ENCODE measurements around the gene GALNT10.
A peak's percentile ranks its signal among the peaks of the same experiment; 100 is the strongest.

The GALNT10 gene

DNA sequence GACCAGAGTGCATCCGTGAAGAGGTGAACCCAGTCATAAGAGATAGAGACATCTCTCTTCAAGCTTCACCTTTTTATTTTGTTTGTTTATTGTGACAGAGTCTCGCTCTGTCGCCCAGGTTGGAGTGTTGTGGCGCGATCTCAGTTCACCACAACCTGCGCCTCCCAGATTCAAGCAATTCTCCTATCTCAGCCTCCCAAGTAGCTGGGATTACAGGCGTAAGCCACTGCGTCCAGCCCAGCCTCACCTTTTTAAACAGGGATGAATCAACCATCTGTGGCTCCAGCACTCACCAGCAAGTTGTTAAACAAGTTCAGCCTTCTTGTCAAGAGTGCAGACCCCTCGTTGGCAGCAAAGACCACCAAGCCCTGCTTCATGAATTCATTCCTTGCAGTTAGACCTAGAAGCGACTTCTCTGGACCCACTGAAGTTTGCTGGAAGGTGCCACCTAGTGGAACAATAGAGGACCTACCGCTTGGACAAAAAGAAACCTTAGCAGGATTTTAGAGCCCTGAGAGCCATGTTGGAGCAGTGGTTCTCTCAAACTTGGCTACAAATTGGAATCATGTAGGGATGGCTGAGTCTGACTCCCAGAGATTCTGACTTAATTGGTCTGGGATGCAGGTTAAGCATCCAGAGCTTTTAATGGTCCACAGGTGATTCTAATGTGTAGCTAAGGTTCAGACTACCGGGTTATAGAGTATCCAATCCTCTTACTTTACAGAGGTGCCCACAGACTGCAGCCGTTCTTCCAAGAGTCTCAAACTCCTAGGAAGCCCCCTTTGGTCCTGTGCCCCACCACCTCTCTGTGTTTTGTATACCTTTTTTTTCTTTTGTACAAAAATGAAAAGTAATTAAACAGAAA, 10.5 kb upstream of the GALNT10 start:
- DNase-seq (ENCODE audit: low spot score), result peak; percentile 72

- no peak for DNase-seq (ENCODE audit: low spot score)
Measured at GRCh38 chr5:154181161-154181560, 9.4 kb upstream of the GALNT10 start.

GRCh38 chr5:154189256-154189818, 1.2 kb upstream of the GALNT10 start:
- DNase-seq (ENCODE audit: low spot score), result no peak

DNA sequence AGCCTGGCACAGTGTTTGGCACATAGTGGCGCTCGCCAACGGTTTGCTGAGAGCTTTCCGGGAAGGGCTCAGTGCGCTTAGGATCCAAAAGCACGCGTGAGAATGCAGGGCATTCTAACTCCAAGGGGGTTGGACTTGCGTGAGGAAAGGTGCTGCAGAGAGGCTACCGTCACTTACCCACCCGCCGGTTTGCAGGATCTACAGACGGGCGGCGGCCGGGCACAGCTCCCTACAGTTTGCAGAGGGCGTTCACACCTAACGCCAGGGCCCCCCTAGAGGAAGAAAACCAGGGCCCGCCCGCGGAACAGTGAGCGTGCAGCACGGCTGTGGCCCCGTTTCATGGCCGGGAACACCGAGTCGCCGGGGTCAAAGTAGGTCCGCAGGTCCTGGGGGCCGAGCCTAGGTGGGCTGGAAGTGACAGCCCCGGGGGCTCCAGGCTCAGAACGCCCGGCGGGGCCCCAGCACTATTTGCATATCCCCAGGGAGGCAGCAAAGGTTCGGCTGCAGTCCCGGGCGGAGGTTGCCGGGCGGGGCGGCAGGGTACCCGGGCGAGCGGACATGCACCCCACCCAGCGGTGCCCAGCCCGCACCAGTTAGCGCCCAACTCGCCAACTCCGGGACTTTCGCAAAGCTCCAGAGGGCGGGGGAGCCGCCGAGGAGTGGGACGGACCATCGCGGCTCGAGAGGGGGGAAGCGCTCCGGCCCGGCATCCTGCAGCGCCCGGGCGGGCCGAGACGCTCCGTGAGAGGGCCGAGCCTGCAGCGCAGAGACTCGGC, 526 bp upstream of the GALNT10 start:
- DNase-seq (ENCODE audit: low spot score), result peak; percentile 92

DNA sequence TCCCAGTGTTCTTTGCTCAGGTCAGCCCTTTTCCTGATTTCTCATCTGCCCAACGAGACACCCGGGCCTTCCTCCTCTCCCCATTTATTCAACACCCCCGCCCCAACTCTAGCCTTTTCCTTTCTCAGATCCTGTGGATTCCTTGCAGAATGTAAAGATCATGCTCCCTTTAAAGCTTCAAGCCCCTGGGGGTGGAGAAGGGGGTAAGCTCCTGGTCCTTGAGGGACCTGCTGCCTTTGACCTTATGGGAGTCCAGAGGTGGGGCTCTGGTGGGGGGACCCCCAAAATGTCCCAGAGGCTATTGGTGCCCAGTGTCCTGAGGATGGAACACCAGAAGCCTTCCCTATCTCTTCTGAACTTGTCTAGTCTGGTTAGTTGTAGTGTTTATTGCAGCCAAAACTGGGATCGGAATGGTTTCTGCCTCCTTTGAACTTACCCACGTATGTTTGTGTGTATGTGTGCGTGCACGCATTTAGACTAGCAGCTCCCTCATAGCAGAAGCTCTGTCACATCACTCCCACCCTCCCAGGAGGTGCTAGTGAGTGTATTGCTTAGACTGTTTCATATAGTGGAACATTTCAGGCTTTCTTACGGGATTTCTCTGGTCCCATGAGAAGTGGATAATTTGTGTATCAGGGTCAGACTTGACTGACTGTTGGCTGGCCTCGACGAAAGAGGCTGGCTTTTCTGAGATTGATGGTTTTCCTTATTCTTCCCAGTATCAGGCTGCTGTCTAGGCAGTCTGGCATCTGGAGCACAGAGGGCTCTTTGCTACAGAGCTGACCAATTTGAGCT, 1.1 kb downstream of the GALNT10 start:
- peak; percentile 47 for DNase-seq (ENCODE audit: low spot score)

DNA sequence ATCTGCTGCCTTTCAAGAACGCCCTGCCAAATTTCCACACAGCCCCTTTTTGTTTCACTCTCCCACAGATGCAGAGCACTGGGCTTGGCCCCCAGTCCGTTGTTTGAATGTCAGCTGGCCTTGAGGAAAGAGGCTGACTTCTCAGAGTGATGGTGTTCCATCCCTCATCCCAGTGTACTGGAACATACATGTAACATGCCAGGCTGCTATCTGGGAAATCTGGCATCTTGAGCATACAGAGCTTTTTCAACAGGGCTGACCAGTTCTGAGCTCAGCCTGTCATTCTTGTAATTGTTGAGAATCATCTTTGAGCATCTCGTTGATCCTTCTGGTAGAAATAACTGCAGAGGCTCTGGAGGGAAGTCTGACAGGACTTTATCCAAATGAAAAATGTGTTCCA, 2.8 kb downstream of the GALNT10 start:
- DNase-seq (ENCODE audit: low spot score), result no peak

DNA sequence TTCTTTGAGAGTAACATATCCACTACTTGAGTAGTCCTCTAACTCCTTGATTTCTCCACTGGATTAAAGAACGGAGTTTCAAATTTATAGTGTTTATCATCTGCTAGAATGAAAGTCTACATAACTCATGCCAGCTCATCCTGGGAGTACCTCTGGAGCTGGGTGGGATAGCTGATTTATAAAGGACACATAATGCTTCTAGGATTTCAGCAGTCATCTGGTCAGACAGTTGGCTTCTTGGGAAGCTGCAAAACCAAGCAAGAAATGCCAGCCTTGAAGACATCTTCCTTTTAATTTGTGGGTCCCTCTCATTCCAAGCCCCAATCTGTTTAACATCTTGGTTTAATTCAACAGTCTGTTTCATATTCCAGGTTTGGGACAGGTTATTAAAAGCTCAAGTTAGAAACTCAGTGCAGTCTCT, 3.2 kb downstream of the GALNT10 start:
- no peak for DNase-seq (ENCODE audit: low spot score)

- DNase-seq (ENCODE audit: low spot score), result no peak
Measured at GRCh38 chr5:154194345-154195329, 4.1 kb downstream of the GALNT10 start.

- no peak for DNase-seq (ENCODE audit: low spot score)
Measured at GRCh38 chr5:154196281-154196680, 5.7 kb downstream of the GALNT10 start.

GRCh38 chr5:154196955-154197652, 6.6 kb downstream of the GALNT10 start:
- peak; percentile 86 for DNase-seq (ENCODE audit: low spot score)

- DNase-seq (ENCODE audit: low spot score), result peak; percentile 30
Measured at GRCh38 chr5:154197801-154198491, 7.4 kb downstream of the GALNT10 start.

GRCh38 chr5:154198611-154199230, 8.2 kb downstream of the GALNT10 start:
- DNase-seq (ENCODE audit: low spot score), result no peak

DNA sequence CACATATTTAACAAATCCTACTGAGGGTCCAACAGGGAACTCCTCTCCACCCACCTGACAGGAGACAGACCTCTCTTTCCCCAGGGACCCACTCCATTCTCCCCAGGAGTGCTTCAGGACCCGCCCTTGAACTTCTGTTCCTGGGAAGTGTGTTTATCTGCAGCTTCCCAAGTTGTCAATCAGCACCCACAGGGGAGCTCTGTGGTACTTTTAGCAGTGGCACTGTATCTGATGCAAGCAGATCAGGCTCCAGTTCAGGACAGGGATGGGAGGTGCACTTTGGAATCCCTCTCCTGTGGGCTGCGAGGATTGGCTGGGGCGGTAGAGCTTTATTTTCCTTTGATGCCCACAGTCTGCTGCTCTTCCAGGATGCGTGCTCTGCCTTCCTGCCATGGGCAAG, 8.7 kb downstream of the GALNT10 start:
- DNase-seq (ENCODE audit: low spot score), result peak; percentile 40

- peak; percentile 82 for DNase-seq (ENCODE audit: low spot score)
Measured at GRCh38 chr5:154199671-154200220, 9.2 kb downstream of the GALNT10 start.

DNA sequence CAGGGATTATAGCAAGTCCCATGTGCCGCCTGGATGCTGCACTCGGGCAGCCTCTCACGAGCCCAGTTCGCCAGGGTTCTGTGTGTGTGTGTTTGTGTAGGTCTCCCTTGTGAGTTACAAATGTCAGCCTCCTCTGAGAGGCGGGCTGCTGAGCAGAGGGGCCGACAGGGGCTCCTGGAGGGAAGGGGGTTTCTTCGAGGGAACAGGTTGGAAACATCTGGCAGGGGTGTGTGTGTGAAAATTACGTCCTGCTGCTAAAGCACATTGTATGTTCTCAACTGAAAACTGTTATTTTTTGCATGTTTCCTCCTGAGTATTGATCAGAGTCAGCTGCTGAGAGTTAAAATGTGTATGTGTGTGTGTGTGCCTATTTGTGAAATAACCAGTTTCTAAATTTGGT, 9.7 kb downstream of the GALNT10 start:
- DNase-seq (ENCODE audit: low spot score), result no peak

DNA sequence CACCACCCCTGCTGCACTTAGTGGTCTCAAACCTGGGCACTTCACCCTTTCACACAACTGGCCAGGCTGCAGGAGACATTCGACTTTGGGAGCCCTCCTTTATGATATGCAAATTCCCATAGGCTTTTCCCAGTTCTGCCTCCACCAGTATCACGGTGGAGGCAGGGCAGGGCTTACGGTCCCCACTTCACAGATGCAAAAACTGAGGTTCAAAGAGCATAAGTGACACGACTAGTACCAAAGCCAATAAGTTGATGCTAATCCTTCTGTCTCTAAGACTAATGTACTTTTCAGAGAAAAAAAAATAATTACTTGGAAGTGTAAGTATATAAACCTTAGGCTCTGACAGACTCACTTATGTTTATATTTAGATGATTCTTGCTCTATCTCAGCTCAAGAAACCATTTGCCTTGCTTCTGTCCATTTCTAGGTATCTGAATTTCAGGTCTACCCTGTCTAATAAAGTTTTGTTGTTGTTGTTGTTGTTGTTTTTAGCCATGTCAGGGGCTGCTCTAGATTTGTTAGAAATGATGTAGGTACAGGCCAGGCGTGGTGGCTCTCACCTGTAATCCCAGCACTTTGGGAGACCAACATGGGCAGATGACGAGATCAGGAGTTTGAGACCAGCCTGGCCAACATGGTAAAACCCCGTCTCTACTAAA, 10.7 kb downstream of the GALNT10 start:
- DNase-seq (ENCODE audit: low spot score), result no peak

DNA sequence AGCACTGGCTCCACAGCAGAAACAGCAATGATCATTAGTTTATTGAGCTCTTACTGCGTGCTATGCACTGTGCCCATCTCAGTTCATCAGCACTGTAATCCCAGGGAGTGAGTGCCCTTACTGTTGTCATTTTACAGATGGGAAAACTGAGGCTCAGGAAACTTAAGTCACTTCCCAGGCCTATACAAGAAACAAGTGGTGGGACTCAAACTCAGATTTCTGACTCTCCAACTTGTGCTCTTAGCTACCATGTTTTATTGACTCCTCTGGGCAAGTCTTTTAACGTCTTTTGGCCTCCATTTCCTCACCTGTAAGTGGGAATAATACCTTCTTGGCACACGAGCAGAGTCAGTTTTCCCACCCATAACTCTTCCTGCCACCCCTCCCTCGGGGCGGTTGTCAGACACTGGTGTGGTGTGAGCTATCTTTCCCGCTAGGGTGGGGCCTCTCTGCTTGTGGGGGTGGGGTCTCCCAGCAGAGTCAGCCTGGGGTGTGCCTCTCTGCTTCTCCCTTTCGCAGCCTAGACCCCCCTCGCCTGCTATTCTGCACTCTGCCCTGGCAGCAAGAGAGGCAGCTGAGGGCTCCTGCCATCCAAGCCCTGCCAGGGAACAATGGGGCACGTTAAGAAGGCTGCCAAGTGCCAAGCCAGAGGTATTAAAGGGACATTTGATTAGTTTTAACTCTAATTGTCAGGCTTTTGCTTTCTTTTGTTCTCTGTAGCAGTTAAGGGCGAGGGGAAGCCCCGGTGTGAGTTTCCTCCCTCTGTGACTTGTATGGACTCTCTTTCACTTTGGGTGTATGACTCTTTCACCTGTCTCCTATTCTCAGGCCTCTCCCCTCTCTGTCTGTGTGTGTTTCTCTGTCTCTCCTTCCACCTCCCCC, 12.1 kb downstream of the GALNT10 start:
- DNase-seq (ENCODE audit: low spot score), result peak; percentile 56

All from hematopoietic multipotent progenitor cell treated with erythropoietin and hydrocortisone succinate and interleukin-3 and kit ligand, for 15 days (in vitro differentiated cells).